NCI-H2171 treated with DMSO at 0.1 percent for 48 hours (cell line): ENCODE measurements around the gene FOXD3.

Experiments
- DNase-seq: peaks from one replicate; lab custom pipeline; 2025; lab: John Stamatoyannopoulos, UW

FOXD3 gene

DNA sequence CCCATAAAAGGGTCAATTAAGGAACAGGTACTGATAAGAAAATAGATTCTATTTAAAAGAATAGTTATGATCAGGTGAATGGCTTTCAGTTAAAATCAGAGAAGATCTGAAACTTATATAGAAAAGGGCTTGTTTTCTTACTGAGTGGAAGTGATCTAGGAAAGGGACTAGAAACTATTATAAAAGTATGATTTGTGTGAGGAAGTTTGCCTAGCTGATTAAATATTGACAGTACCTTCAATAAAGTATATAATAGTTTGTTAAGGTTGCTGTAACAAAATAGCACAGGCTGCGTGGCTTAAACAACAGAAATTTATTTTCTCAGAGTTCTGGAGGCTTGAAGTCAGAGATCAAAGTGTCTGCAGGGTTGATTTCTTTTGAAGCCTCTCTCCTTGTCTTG lies 39.7 kb downstream of the FOXD3 start:
- DNase-seq, result no peak

DNA sequence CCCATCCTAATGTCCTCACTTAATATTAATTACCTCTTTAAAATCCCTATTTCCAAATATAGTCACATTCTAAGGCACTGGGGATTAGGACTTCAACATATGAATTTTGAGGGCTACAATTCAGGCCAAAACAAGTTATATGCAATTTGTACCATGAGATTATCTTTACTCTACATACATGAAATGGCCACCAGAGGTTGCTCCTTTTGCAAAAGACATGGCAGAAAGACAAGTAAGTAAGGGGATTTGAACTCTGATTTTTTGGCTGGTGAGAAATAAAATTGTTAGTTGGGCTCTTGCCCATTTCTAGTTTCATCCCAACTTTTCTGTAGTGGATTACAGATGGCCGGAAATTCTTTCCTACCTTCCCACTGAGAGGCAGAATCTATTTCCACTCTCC lies 40.2 kb downstream of the FOXD3 start:
- DNase-seq, result no peak

DNA sequence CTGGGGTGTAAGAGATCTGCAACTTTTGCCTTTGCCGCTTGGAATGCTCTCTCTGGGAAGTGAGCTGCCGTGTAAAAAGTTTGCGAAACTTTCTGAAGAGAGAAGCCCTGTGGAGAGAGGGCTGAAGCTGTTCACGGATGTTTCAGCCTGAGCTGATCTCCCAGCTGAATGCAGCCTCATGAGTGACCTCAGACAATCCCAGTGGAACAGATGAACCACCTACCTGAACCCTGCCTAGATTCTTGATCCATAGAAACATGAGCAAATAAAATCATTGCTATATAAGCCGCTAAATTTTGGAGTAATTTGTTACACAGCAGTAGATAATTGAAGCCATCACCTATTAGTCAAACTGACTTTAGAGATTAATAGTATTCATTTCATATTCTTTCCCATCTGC lies 40.6 kb downstream of the FOXD3 start:
- DNase-seq, result no peak

- no peak for DNase-seq
Observed at GRCh38 chr1:63366908-63367214, 44.5 kb downstream of the FOXD3 start.

- DNase-seq, result peak; percentile 85
Observed at GRCh38 chr1:63367215-63368103, 45.1 kb downstream of the FOXD3 start, which contains the start of gene ALG6. Gene ALG6, plus strand, starts transcription at chr1:63367627. Its CDS starts 3,351 bp downstream, at chr1:63370978.

- peak; percentile 26 for DNase-seq
Observed at GRCh38 chr1:63368131-63368530, 45.8 kb downstream of the FOXD3 start.
